Liver (tissue), 9 donors: ENCODE data around the gene EVC2. TPM values are rescaled to one million over a fixed set of nuclear protein-coding genes. Genes with fewer than 3 reads are reported as not detected.

Source experiments
- DNase-seq: peaks from one replicate; pipeline ENCODE4 v3.0.0-alpha.2; 2017; ENCODE audit warnings: low spot score
- H3K27ac ChIP-seq, 2 donors: one replicate each; pipeline ENCODE4 v1.7.0; 2013; ENCODE audit warnings: inconsistent platforms in 2 of 2, low read length in 2 of 2, control low read depth in 1 of 2, low read depth in 1 of 2, mild to moderate bottlenecking in 1 of 2
- H3K27me3 ChIP-seq, 4 donors: one replicate each; pipeline versions ENCODE4 v1.6.1 to v1.7.0; 2013; ENCODE audit warnings: low read length in 3 of 4, inconsistent platforms in 1 of 4, mild to moderate bottlenecking in 1 of 4, moderate library complexity in 1 of 4; ENCODE audit not compliant: control insufficient read depth in 4 of 4, insufficient read depth in 4 of 4
- H3K36me3 ChIP-seq, 4 donors: one replicate each; pipeline versions ENCODE4 v1.6.1 to v1.7.0; 2013; ENCODE audit warnings: low read length in 3 of 4, mild to moderate bottlenecking in 3 of 4, low read depth in 1 of 4, moderate library complexity in 1 of 4; ENCODE audit not compliant: control insufficient read depth in 4 of 4, insufficient read depth in 3 of 4
- H3K4me1 ChIP-seq, 4 donors: one replicate each; pipeline versions ENCODE4 v1.6.1 to v1.7.0; 2013; ENCODE audit warnings: low read length in 3 of 4, mild to moderate bottlenecking in 3 of 4, moderate library complexity in 1 of 4; ENCODE audit not compliant: control insufficient read depth in 4 of 4, insufficient read depth in 4 of 4
- H3K4me3 ChIP-seq, 3 donors: one replicate each; pipeline versions ENCODE4 v1.6.1 to v1.7.0; 2013; ENCODE audit warnings: low read length in 3 of 3, control low read depth in 1 of 3, low read depth in 1 of 3, mild to moderate bottlenecking in 1 of 3
- H3K9ac ChIP-seq, 2 donors: one replicate each; pipeline ENCODE4 v1.7.0; 2013; ENCODE audit warnings: low read length in 2 of 2, mild to moderate bottlenecking in 2 of 2, moderate library complexity in 2 of 2, control low read depth in 1 of 2, low read depth in 1 of 2
- H3K9me3 ChIP-seq, 4 donors: one replicate each; pipeline versions ENCODE4 v1.6.1 to v1.7.0; 2013; ENCODE audit warnings: low read length in 3 of 4; ENCODE audit not compliant: control insufficient read depth in 4 of 4
- FOXA2 ChIP-seq: IDR thresholded peaks from 2 replicates; pipeline ENCODE4 v1.6.1; 2016; ENCODE audit warnings: antibody characterized with exemption
- HNF4A ChIP-seq, 2 donors: conservative IDR thresholded peaks; 2 replicates each; pipeline ENCODE4 v1.6.1; 2016; ENCODE audit warnings: antibody characterized with exemption in 2 of 2, mild to moderate bottlenecking in 2 of 2
- HNF4G ChIP-seq: IDR thresholded peaks from 2 replicates; pipeline ENCODE4 v1.6.1; 2016; ENCODE audit warnings: antibody characterized with exemption
- JUND ChIP-seq, 2 donors: IDR thresholded peaks; 2 replicates each; pipeline ENCODE4 v1.6.1; 2016; ENCODE audit warnings: antibody characterized with exemption in 2 of 2
- RAD21 ChIP-seq, 2 donors: IDR thresholded peaks; 2 replicates each; pipeline ENCODE4 v1.6.1; 2016; ENCODE audit warnings: antibody characterized with exemption in 2 of 2, mild to moderate bottlenecking in 2 of 2
- TAF1 ChIP-seq: conservative IDR thresholded peaks from 2 replicates; pipeline ENCODE4 v1.6.1; 2016; ENCODE audit warnings: antibody characterized with exemption, mild to moderate bottlenecking
- YY1 ChIP-seq: IDR thresholded peaks from 2 replicates; pipeline ENCODE4 v1.6.1; 2016; ENCODE audit warnings: antibody characterized with exemption, mild to moderate bottlenecking
- polyA plus RNA-seq, 2 donors: library from polyadenylated mRNA; stranded (reverse) in 1 of 2; unstranded in 1 of 2; fragments of 200-250 nt in 1 of 2; fragments of >200 nt in 1 of 2; fragmentation: Nextera tagmentation in 1 of 2; extraction: Ambion mirVana in 1 of 2; gene quantifications; one replicate each; pipeline versions ENCODE4 v1.2.1 to v1.2.3, GENCODE V29; 2013 to 2015
- total RNA-seq, 2 donors: library from RNA; depleted of rRNA; stranded (reverse); fragments of >200 nt; gene quantifications; one replicate each; pipeline ENCODE4 v1.2.3, GENCODE V29; 2014
- TF ChIP-seq, protein P1 (sequence below): fragments of 150-350 bp; IDR thresholded peaks from 2 replicates; pipeline ENCODE4 v1.5.1; 2017; ENCODE audit warnings: improper control_type of control experiment, low read depth, low read length; ENCODE audit not compliant: missing input control
- TF ChIP-seq, protein P2 (sequence below): IDR thresholded peaks from 2 replicates; pipeline ENCODE4 v1.6.1; 2016; ENCODE audit warnings: antibody characterized with exemption, mild to moderate bottlenecking
- donor health status: healthy.
- donor health status: healthy.
- donor health status: healthy.
- donor health status: healthy.
- donor health status: healthy.

Gene EVC2
- total and polyA plus RNA-seq, 4 donors, result 0.26 to 1.3 (median 0.57) TPM

DNA sequence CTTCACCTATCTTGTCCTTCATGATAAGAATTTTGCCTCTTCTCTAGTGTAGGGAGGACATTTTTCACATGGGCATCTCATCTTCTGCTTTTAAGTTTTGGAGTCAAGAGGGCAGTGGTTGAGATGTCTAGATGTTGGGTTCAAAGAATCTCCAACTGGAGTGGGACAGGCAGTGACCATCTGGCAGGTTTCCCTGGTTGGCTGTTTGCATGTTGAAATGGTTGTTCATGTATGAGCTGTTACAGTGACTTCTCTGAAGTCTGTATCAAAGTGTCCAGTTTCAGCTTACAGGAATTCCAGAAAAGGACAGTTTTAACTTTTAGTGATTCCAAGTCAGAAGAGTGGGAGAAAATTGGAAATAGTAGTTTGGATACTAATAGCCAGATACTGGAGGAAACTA is 192.7 kb downstream of the EVC2 start:
- TF ChIP-seq, protein P1, sequence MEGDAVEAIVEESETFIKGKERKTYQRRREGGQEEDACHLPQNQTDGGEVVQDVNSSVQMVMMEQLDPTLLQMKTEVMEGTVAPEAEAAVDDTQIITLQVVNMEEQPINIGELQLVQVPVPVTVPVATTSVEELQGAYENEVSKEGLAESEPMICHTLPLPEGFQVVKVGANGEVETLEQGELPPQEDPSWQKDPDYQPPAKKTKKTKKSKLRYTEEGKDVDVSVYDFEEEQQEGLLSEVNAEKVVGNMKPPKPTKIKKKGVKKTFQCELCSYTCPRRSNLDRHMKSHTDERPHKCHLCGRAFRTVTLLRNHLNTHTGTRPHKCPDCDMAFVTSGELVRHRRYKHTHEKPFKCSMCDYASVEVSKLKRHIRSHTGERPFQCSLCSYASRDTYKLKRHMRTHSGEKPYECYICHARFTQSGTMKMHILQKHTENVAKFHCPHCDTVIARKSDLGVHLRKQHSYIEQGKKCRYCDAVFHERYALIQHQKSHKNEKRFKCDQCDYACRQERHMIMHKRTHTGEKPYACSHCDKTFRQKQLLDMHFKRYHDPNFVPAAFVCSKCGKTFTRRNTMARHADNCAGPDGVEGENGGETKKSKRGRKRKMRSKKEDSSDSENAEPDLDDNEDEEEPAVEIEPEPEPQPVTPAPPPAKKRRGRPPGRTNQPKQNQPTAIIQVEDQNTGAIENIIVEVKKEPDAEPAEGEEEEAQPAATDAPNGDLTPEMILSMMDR, result no peak
- TF ChIP-seq RAD21 (IDR thresholded peaks at IDR 0.05) (no peak), JUND (IDR thresholded peaks at IDR 0.05) (no peak), HNF4G (no peak), FOXA2 (no peak), TAF1 (no peak), HNF4A (conservative IDR thresholded peaks at IDR 0.05) (no peak), YY1 (no peak)
- TF ChIP-seq, protein P2, sequence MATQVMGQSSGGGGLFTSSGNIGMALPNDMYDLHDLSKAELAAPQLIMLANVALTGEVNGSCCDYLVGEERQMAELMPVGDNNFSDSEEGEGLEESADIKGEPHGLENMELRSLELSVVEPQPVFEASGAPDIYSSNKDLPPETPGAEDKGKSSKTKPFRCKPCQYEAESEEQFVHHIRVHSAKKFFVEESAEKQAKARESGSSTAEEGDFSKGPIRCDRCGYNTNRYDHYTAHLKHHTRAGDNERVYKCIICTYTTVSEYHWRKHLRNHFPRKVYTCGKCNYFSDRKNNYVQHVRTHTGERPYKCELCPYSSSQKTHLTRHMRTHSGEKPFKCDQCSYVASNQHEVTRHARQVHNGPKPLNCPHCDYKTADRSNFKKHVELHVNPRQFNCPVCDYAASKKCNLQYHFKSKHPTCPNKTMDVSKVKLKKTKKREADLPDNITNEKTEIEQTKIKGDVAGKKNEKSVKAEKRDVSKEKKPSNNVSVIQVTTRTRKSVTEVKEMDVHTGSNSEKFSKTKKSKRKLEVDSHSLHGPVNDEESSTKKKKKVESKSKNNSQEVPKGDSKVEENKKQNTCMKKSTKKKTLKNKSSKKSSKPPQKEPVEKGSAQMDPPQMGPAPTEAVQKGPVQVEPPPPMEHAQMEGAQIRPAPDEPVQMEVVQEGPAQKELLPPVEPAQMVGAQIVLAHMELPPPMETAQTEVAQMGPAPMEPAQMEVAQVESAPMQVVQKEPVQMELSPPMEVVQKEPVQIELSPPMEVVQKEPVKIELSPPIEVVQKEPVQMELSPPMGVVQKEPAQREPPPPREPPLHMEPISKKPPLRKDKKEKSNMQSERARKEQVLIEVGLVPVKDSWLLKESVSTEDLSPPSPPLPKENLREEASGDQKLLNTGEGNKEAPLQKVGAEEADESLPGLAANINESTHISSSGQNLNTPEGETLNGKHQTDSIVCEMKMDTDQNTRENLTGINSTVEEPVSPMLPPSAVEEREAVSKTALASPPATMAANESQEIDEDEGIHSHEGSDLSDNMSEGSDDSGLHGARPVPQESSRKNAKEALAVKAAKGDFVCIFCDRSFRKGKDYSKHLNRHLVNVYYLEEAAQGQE, result no peak
- no peak overlapping the region for H3K27ac ChIP-seq
- H3K9ac ChIP-seq, result no peak overlapping the region
- no peak for DNase-seq
- H3K36me3 ChIP-seq, result no peaks in the 10 kb centered on the region
- H3K4me3 ChIP-seq, result no peak overlapping the region
- no peaks in the 10 kb centered on the region for H3K27me3 ChIP-seq
- no peaks in the 10 kb centered on the region for H3K9me3 ChIP-seq
- H3K4me1 ChIP-seq, result no peaks in the 10 kb centered on the region

Other genes starting within 250 kb of the EVC2 start
- gene EVC, start 2.6 kb upstream of the EVC2 start, total RNA-seq, result 10 to 100 TPM in 1 of 2 donors, 1 to 10 TPM in 1; 4.9 to 10.9 TPM
- 1 to 10 TPM in 1 of 2 donors, under 1 TPM in 1; 0.76 to 1.5 TPM for gene EVC, start 2.6 kb upstream of the EVC2 start, polyA plus RNA-seq
- gene CRMP1, start 184.5 kb upstream of the EVC2 start, total RNA-seq, result under 1 TPM; 0.08 to 0.42 TPM
- gene CRMP1, start 184.5 kb upstream of the EVC2 start, polyA plus RNA-seq, result under 1 TPM; 0.06 to 0.15 TPM